Fibroblast of the aortic adventitia (primary cell): Measurements from ENCODE around the gene PSMB11. TPM values are rescaled to one million over a fixed set of nuclear protein-coding genes. Genes with fewer than 3 reads are reported as not detected.

Experiments
- DNase-seq: peaks from one replicate; pipeline ENCODE4 v3.0.0-alpha.2; 2010; ENCODE audit warnings: low read depth
- H3K4me3 ChIP-seq: 2 replicates; pipeline ENCODE4 v1.5.1; 2011; ENCODE audit warnings: low read depth, mild to moderate bottlenecking, control low read depth, low read length, moderate library complexity
- CTCF ChIP-seq: IDR thresholded peaks from 2 replicates; pipeline ENCODE4 v1.5.1; 2011; ENCODE audit warnings: mild to moderate bottlenecking, low read length, control low read depth, inconsistent platforms; ENCODE audit not compliant: insufficient read depth
- total RNA-seq: library from RNA; depleted of rRNA; stranded (reverse); fragments of >200 nt; gene quantifications from 2 replicates; pipeline ENCODE4 v1.2.3, GENCODE V29; 2012; ENCODE audit warnings: low replicate concordance

The PSMB11 gene
- total RNA-seq, 1 donor, result not detected

GRCh38 chr14:23033251-23033727, 8.7 kb upstream of the PSMB11 start:
- TF ChIP-seq CTCF, result no peak
- H3K4me3 ChIP-seq, result peak overlapping the region; percentile 94
- no peak for DNase-seq

- peak overlapping the region; percentile 94 for H3K4me3 ChIP-seq
- peak; percentile 11 for DNase-seq
- TF ChIP-seq CTCF, result no peak
Observed at GRCh38 chr14:23033801-23034497, 8.1 kb upstream of the PSMB11 start.

GRCh38 chr14:23034498-23035302, 7.3 kb upstream of the PSMB11 start, which contains the start of gene PSMB5:
TSS of gene PSMB5 (minus strand) at chr14:23034900. CDS start at chr14:23034881, 19 bp downstream.
- peak; percentile 24 for TF ChIP-seq CTCF
- DNase-seq, result peak; percentile 96
- H3K4me3 ChIP-seq, result peak within 1 kb of the TSS; percentile 94

GRCh38 chr14:23035303-23036144, 6.5 kb upstream of the PSMB11 start:
- no peak for DNase-seq
- H3K4me3 ChIP-seq, result peak overlapping the region; percentile 94
- TF ChIP-seq CTCF, result no peak

- no peak for DNase-seq
- TF ChIP-seq CTCF, result no peak
- H3K4me3 ChIP-seq, result no peak overlapping the region
Observed at GRCh38 chr14:23040100-23040499, 1.9 kb upstream of the PSMB11 start.

GRCh38 chr14:23041729-23042128, 283 bp upstream of the PSMB11 start:
- TF ChIP-seq CTCF, result no peak
- no peak for DNase-seq
- no peak overlapping the region for H3K4me3 ChIP-seq
